T-cell (primary cell): Measurements from ENCODE around the gene SRGAP2B. TPM values are rescaled to one million over a fixed set of nuclear protein-coding genes. Genes with fewer than 3 reads are reported as not detected.
"Not testable (repeated sequence)": the region's sequence is repeated elsewhere in the genome, so short reads cannot be mapped to it uniquely, and the experiment has no call there.

Source experiments
- ATAC-seq, 4 experiments: fragments of 200-7000 bp in 3 of 4; fragments of 150-1000 bp in 1 of 4; cut with Tn5 transposase; replicated peaks in 1 of 4; 1 replicate in 3 of 4; 2 replicates in 1 of 4; pipeline ENCODE4 v1.10.0; 2021; ENCODE audit warnings: moderate library complexity in 3 of 4, mild to moderate bottlenecking in 2 of 4, moderate number of reproducible peaks in 1 of 4
- CTCF ChIA-PET, 2 donors: fragments of 300-600 bp; sonication (Branson Sonifier 250); formaldehyde crosslinking; loops; one replicate each; lab custom pipeline; 2022; ENCODE audit warnings: antibody characterized with exemption in 2 of 2; lab: Charles Lee
- POLR2A ChIA-PET, 2 donors: fragments of 300-600 bp; sonication (Branson Sonifier 250); formaldehyde crosslinking; loops; one replicate each; lab custom pipeline; 2022; ENCODE audit warnings: antibody characterized with exemption in 2 of 2; lab: Charles Lee
- DNase-seq, 35 experiments: peaks; one replicate each; pipeline versions ENCODE4 v3.0.0 to v3.0.0-alpha.2; 2013 to 2023
- H3K27ac ChIP-seq: one replicate; pipeline ENCODE4 v1.5.1; 2013; ENCODE audit warnings: low read length
- H3K27me3 ChIP-seq, 2 experiments: replicated peaks in 1 of 2; 1 replicate in 1 of 2; 2 replicates in 1 of 2; pipeline versions ENCODE4 v1.6.1 to v1.7.0; 2013; ENCODE audit warnings: low read length in 1 of 2, mixed read lengths in 1 of 2; ENCODE audit not compliant: control insufficient read depth in 2 of 2, insufficient read depth in 2 of 2; ENCODE audit errors: extremely low read depth in 1 of 2
- H3K36me3 ChIP-seq, 2 donors: 1 replicate in 1 of 2; 2 replicates in 1 of 2; pipeline versions ENCODE4 v1.6.1 to v1.7.0; 2013; ENCODE audit warnings: low read length in 1 of 2; ENCODE audit not compliant: control insufficient read depth in 2 of 2, insufficient read depth in 1 of 2; ENCODE audit errors: extremely low read depth in 1 of 2
- H3K4me1 ChIP-seq, 2 experiments: 1 replicate in 1 of 2; 2 replicates in 1 of 2; pipeline versions ENCODE4 v1.6.1 to v1.7.0; 2013; ENCODE audit warnings: low read length in 2 of 2, mixed read lengths in 1 of 2; ENCODE audit not compliant: insufficient read depth in 2 of 2, control insufficient read depth in 1 of 2; ENCODE audit errors: extremely low read depth in 1 of 2
- H3K4me3 ChIP-seq, 2 donors: 1 replicate in 1 of 2; 2 replicates in 1 of 2; pipeline versions ENCODE4 v1.5.1 to v1.7.0; 2013; ENCODE audit warnings: mild to moderate bottlenecking in 2 of 2, low read length in 1 of 2, moderate library complexity in 1 of 2; ENCODE audit not compliant: control insufficient read depth in 1 of 2; ENCODE audit errors: extremely low read depth in 1 of 2
- H3K9me3 ChIP-seq: 2 replicates; pipeline ENCODE4 v1.7.0; 2013
- H3K27ac Mint-ChIP-seq, 2 donors: one replicate each; pipeline ENCODE4 v1.8.0; 2020 to 2021; ENCODE audit warnings: mild to moderate bottlenecking in 2 of 2, mixed read lengths in 2 of 2
- H3K27me3 Mint-ChIP-seq, 2 donors: one replicate each; pipeline ENCODE4 v1.8.0; 2021 to 2022; ENCODE audit warnings: mixed read lengths in 2 of 2
- H3K36me3 Mint-ChIP-seq: one replicate; pipeline ENCODE4 v1.8.0; 2021; ENCODE audit warnings: mixed read lengths
- H3K4me1 Mint-ChIP-seq, 3 donors: one replicate each; pipeline ENCODE4 v1.8.0; 2020 to 2022; ENCODE audit warnings: mixed read lengths in 3 of 3, mild to moderate bottlenecking in 1 of 3
- H3K4me3 Mint-ChIP-seq, 3 donors: one replicate each; pipeline ENCODE4 v1.8.0; 2020 to 2022; ENCODE audit warnings: mild to moderate bottlenecking in 3 of 3, mixed read lengths in 3 of 3, moderate library complexity in 3 of 3
- H3K9me3 Mint-ChIP-seq, 3 donors: one replicate each; pipeline ENCODE4 v1.8.0; 2020 to 2022; ENCODE audit warnings: mixed read lengths in 3 of 3
- WGBS: methylation state at CpG from one replicate; pipeline ENCODE4 v1.1.5; 2013; ENCODE audit warnings: missing lambda C conversion rate; ENCODE audit not compliant: insufficient coverage; 5-methylcytosine and 5-hydroxymethylcytosine counted together
- total RNA-seq, 35 experiments: library from RNA in 6 of 35; stranded (reverse) in 6 of 35; fragments of 120-200 nt in 1 of 35; gene quantifications; one replicate each; pipeline versions ENCODE4 v1.2.1 to v1.2.4 and lab custom pipeline; 2013 to 2026

The SRGAP2B gene
- total RNA-seq, 5 donors from 2014 or later (not counting 1 experiment from before 2014, with no cell fraction given), result 9.3 to 24.9 (median 21.8) TPM

DNA sequence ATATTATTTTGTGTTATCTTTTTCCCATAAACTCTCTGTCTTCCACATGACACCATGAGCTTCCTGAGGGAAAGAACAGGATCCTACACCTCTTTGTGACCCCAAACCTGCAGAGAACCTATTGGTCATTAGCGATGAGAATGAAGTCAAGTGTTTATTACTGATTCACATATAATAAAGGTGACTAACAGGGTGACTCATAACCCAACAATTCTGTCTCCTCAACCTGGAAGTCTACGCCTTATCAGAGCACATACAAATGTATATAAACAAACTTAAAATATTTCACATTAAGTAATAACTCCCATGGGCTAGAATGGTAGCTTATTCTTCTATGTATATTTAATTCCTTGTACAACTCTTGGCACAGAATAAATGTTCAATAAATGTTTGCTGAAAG is 117.3 kb downstream of the SRGAP2B start:
- H3K9me3 Mint-ChIP-seq, H3K4me3 Mint-ChIP-seq, H3K27me3 Mint-ChIP-seq, H3K27me3 ChIP-seq, ATAC-seq, H3K4me1 Mint-ChIP-seq, H3K36me3 Mint-ChIP-seq, H3K27ac ChIP-seq, DNase-seq, H3K27ac Mint-ChIP-seq, H3K4me1 ChIP-seq, POLR2A ChIA-PET, H3K4me3 ChIP-seq, CTCF ChIA-PET, H3K9me3 ChIP-seq, H3K36me3 ChIP-seq: not testable (repeated sequence)
- WGBS, result no CpG with 5 or more reads among the region's 2 CpGs

DNA sequence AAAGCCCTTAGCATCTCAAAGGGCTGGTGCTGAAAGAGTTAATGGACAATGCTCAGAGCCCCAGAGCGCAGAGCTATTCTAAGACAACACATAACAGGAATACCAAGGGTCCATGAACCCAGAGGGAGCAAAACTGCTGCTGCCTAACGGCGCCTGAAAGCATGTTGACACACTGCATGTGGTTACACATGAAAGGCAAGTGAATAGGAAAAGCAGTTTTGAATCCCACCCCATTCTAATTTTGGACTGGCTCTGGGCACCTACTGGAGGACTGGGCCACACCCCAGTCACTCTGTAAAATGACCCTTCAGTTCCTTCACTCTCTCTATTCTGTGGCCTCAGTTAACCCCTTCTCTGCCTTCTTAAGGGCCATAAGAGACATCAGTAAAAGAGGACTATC is 123.2 kb downstream of the SRGAP2B start:
- DNase-seq, CTCF ChIA-PET, H3K9me3 Mint-ChIP-seq, POLR2A ChIA-PET, H3K27me3 Mint-ChIP-seq, H3K36me3 ChIP-seq, H3K27ac ChIP-seq, H3K4me1 ChIP-seq, ATAC-seq, H3K9me3 ChIP-seq, H3K4me1 Mint-ChIP-seq, H3K36me3 Mint-ChIP-seq, H3K27ac Mint-ChIP-seq, H3K4me3 ChIP-seq, H3K27me3 ChIP-seq, H3K4me3 Mint-ChIP-seq: not testable (repeated sequence)
- no CpG with 5 or more reads among the region's 3 CpGs for WGBS

DNA sequence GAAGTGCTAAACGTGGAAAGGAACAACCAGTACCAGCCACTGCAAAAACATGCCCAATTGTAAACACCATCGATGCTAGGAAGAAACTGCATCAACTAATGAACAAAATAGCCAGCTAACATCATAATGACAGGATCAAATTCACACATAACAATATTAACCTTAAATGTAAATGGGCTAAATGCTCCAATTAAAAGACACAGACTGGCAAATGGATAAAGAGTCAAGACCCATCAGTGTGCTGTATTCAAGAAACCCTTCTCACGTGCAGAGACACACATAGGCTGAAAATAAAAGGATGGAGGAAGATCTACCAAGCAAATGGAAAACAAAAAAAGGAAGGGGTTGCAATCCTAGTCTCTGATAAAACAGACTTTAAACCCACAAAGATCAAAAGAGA is 128.6 kb downstream of the SRGAP2B start:
- H3K36me3 ChIP-seq, POLR2A ChIA-PET, CTCF ChIA-PET, DNase-seq, H3K27me3 ChIP-seq, H3K27ac ChIP-seq, H3K27me3 Mint-ChIP-seq, H3K9me3 ChIP-seq, H3K4me1 ChIP-seq, ATAC-seq, H3K4me3 Mint-ChIP-seq, H3K4me1 Mint-ChIP-seq, H3K36me3 Mint-ChIP-seq, H3K9me3 Mint-ChIP-seq, H3K27ac Mint-ChIP-seq, H3K4me3 ChIP-seq: not testable (repeated sequence)
- WGBS, result no CpG with 5 or more reads among the region's 3 CpGs

DNA sequence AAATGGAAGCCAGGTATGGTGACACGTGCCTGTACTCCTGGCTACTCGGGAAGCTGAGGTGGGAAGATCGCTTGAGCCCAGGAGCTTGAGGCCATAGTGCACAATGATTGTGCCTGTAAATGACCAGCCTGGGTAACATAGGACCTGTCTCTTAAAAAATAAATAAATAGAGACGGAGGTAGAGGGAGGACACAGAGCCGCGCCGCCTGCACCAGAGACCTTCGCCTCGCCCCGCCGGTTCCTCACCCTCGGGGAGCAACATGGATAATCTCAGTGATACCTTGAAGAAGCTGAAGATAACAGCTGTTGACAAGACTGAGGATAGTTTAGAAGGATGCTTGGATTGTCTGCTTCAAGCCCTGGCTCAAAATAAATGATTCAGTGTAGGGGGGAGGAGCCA is 130.4 kb downstream of the SRGAP2B start:
- ATAC-seq, H3K4me3 Mint-ChIP-seq, H3K27ac Mint-ChIP-seq, H3K27ac ChIP-seq, H3K36me3 ChIP-seq, H3K4me1 Mint-ChIP-seq, H3K27me3 ChIP-seq, H3K27me3 Mint-ChIP-seq, DNase-seq, H3K9me3 Mint-ChIP-seq, H3K4me1 ChIP-seq, H3K4me3 ChIP-seq, POLR2A ChIA-PET, H3K36me3 Mint-ChIP-seq, H3K9me3 ChIP-seq, CTCF ChIA-PET: not testable (repeated sequence)
- no CpG with 5 or more reads among the region's 12 CpGs for WGBS

DNA sequence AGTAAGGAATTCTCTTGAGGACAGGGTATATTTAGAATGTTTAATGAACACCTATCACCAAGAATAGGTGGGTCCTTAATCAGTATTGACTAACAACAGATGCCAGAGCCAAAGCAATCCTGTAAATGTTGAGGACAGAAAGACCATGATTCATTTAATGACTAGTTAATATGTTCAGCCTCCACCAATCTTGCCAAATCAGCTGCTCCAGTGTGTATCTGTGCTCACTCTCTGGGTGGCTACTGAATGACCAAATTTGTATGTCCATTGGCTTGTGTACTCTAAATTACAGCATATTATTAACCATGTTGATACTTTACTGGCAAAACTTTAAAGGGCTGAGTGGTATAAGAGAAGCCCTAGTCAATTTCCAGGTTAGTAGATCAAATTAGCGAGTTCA is 130.9 kb downstream of the SRGAP2B start:
- H3K4me3 Mint-ChIP-seq, POLR2A ChIA-PET, H3K4me1 Mint-ChIP-seq, H3K27ac ChIP-seq, H3K36me3 Mint-ChIP-seq, ATAC-seq, H3K27me3 ChIP-seq, DNase-seq, H3K36me3 ChIP-seq, H3K9me3 ChIP-seq, CTCF ChIA-PET, H3K4me3 ChIP-seq, H3K9me3 Mint-ChIP-seq, H3K27me3 Mint-ChIP-seq, H3K27ac Mint-ChIP-seq, H3K4me1 ChIP-seq: not testable (repeated sequence)
- no CpG with 5 or more reads among the region's 1 CpG for WGBS

DNA sequence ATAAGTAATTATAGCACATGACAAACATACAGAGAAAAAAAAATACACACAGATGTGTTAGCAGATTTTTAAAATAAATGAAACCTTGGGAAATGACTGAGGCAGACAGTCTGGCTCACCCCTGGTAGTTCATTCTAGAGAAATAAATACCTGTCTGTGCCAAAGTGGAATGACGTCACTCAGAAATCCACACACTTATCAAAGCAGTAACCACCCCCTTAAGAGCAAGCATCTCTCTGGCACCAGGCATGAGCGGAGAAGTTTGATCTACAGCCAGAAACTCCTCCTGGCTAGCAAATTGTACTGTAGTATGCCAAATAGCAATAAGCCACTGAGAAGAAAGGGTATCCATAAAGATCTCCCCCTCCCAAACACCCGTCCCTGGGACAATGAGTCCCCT is 131.6 kb downstream of the SRGAP2B start:
- H3K27ac ChIP-seq, H3K27me3 Mint-ChIP-seq, CTCF ChIA-PET, H3K9me3 ChIP-seq, H3K4me1 ChIP-seq, H3K4me3 ChIP-seq, H3K9me3 Mint-ChIP-seq, H3K27ac Mint-ChIP-seq, H3K36me3 Mint-ChIP-seq, DNase-seq, H3K4me3 Mint-ChIP-seq, H3K27me3 ChIP-seq, POLR2A ChIA-PET, ATAC-seq, H3K36me3 ChIP-seq, H3K4me1 Mint-ChIP-seq: not testable (repeated sequence)
- WGBS, result no CpG with 5 or more reads among the region's 3 CpGs
